Right atrium auricular region (tissue), 2 donors: ENCODE results near the gene GRM7. TPM values are rescaled to one million over a fixed set of nuclear protein-coding genes. Genes with fewer than 3 reads are reported as not detected.
A peak's percentile ranks its signal among the peaks of the same experiment; 100 is the strongest.

Experiments used
- DNase-seq: peaks from one replicate; pipeline ENCODE4 v3.0.0-alpha.2; 2019; ENCODE audit warnings: low spot score
- H3K27ac ChIP-seq, 2 donors: fragments of 200-600 bp; sonication (generic); 1 replicate in 1 of 2; 2 replicates in 1 of 2; pipeline ENCODE4 v1.5.1; 2016 to 2019
- H3K27me3 ChIP-seq, 2 donors: fragments of 200-600 bp; sonication (generic); one replicate each; pipeline versions ENCODE4 v1.5.1 to v1.6.0; 2017 to 2019
- H3K36me3 ChIP-seq: fragments of 200-600 bp; sonication (generic); one replicate; pipeline ENCODE4 v1.5.1; 2016
- H3K4me1 ChIP-seq, 2 donors: fragments of 200-600 bp; sonication (generic); one replicate each; pipeline versions ENCODE4 v1.5.1 to v1.6.0; 2017 to 2019
- H3K4me3 ChIP-seq, 2 donors: fragments of 200-600 bp; sonication (generic); 1 replicate in 1 of 2; 2 replicates in 1 of 2; pipeline ENCODE4 v1.5.1; 2017 to 2019; ENCODE audit warnings: mild to moderate bottlenecking in 1 of 2, moderate library complexity in 1 of 2
- H3K9me3 ChIP-seq, 2 donors: fragments of 200-600 bp; sonication (generic); one replicate each; pipeline ENCODE4 v1.5.1; 2019
- CTCF ChIP-seq, 2 donors: fragments of 200-600 bp; sonication (generic); IDR thresholded peaks; one replicate each; pipeline ENCODE4 v1.5.1; 2019; ENCODE audit warnings: antibody characterized with exemption in 2 of 2
- total RNA-seq, 2 donors: library from RNA; depleted of rRNA; stranded (reverse); fragments of >200 nt; gene quantifications; one replicate each; pipeline ENCODE4 v1.1.0, GENCODE V29; 2016

GRM7 gene
- total RNA-seq, 2 donors from 2014 or later, result not detected

- Histone ChIP-seq H3K9me3 (no peaks in the 10 kb centered on the region), H3K4me3 (no peak overlapping the region), H3K4me1 (peaks cover 0 to 9% of the 10 kb centered on the region in 2 donors), H3K36me3 (no peaks in the 10 kb centered on the region), H3K27me3 (no peaks in the 10 kb centered on the region), H3K27ac (no peak overlapping the region)
- no peak for TF ChIP-seq CTCF (IDR thresholded peaks at IDR 0.05)
- no peak for DNase-seq
Observed at GRCh38 chr3:7518456-7518855, 657.5 kb downstream of the GRM7 start.

GRCh38 chr3:7520059-7520458, 659.1 kb downstream of the GRM7 start:
- Histone ChIP-seq H3K9me3 (no peaks in the 10 kb centered on the region), H3K36me3 (no peaks in the 10 kb centered on the region)
- no peak for TF ChIP-seq CTCF (IDR thresholded peaks at IDR 0.05)

GRCh38 chr3:7520593-7520992, 659.7 kb downstream of the GRM7 start:
- H3K27me3 ChIP-seq, result no peaks in the 10 kb centered on the region
- no peak overlapping the region for H3K27ac ChIP-seq
- no peak for DNase-seq
- H3K36me3 ChIP-seq, result no peaks in the 10 kb centered on the region
- H3K9me3 ChIP-seq, result no peaks in the 10 kb centered on the region
- no peak for TF ChIP-seq CTCF (IDR thresholded peaks at IDR 0.05)
- H3K4me1 ChIP-seq, result peaks cover 0 to 9% of the 10 kb centered on the region in 2 donors
- H3K4me3 ChIP-seq, result no peak overlapping the region

More at GRCh38 chr3:7520059-7520458, 659.1 kb downstream of the GRM7 start:
- Histone ChIP-seq H3K27ac (no peak overlapping the region), H3K4me1 (peaks cover 0 to 9% of the 10 kb centered on the region in 2 donors), H3K4me3 (no peak overlapping the region), H3K27me3 (no peaks in the 10 kb centered on the region)
- no peak for DNase-seq

- Histone ChIP-seq H3K27me3 (no peaks in the 10 kb centered on the region), H3K27ac (no peak overlapping the region), H3K36me3 (no peaks in the 10 kb centered on the region), H3K9me3 (no peaks in the 10 kb centered on the region), H3K4me1 (no peaks in the 10 kb centered on the region), H3K4me3 (no peak overlapping the region)
- DNase-seq, result peak; percentile 59
- TF ChIP-seq CTCF (IDR thresholded peaks at IDR 0.05), result no peak
Observed at GRCh38 chr3:7536510-7536909, 675.6 kb downstream of the GRM7 start.

GRCh38 chr3:7536921-7537320, 676.0 kb downstream of the GRM7 start:
- Histone ChIP-seq H3K27me3 (no peaks in the 10 kb centered on the region), H3K4me3 (no peak overlapping the region), H3K27ac (no peak overlapping the region), H3K4me1 (no peaks in the 10 kb centered on the region), H3K9me3 (no peaks in the 10 kb centered on the region), H3K36me3 (no peaks in the 10 kb centered on the region)
- no peak for DNase-seq
- TF ChIP-seq CTCF (IDR thresholded peaks at IDR 0.05), result no peak

- Histone ChIP-seq H3K27me3 (no peaks in the 10 kb centered on the region), H3K9me3 (no peaks in the 10 kb centered on the region), H3K27ac (no peak overlapping the region), H3K4me3 (no peak overlapping the region), H3K4me1 (no peaks in the 10 kb centered on the region), H3K36me3 (no peaks in the 10 kb centered on the region)
- peak in 1 of 2 donors; percentile 55 for TF ChIP-seq CTCF (IDR thresholded peaks at IDR 0.05)
- no peak for DNase-seq
Observed at GRCh38 chr3:7543294-7543880, 682.5 kb downstream of the GRM7 start.
